HG02623 (cell line): ENCODE data around the gene DGKG.

Experiments
- ATAC-seq: cut with Tn5 transposase; IDR thresholded peaks from one replicate; pipeline ENCODE4 v1.9.1; 2021; ENCODE audit warnings: moderate library complexity; ENCODE audit not compliant: unreplicated experiment

DGKG gene

GRCh38 chr3:186320862-186321568, 41.0 kb downstream of the DGKG start:
- ATAC-seq: no peak

GRCh38 chr3:186319945-186320344, 42.1 kb downstream of the DGKG start:
- ATAC-seq: no peak

- ATAC-seq: no peak
These were observed 43.9 kb downstream of the DGKG start for GRCh38 chr3:186318135-186318534.

DNA sequence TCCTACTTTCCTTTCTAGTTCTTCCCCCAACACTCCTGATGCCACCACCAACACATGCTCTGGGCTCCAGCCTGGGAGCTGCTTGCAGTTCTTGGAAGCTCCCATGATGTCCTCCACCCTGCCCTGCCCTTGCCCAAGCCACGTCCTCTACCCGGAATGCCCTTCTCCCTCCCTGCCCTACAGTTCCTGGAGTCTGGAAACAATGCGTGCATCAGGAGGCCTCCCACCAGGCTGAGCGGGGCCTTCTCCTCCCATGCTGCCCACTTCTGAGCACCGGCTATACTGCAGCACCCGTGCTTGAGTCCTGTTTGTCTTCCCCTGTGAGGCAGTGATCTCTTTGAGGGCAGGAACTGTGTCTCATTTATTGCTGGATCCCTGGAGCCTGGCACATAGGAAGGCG, 44.6 kb downstream of the DGKG start:
- ATAC-seq: no peak

DNA sequence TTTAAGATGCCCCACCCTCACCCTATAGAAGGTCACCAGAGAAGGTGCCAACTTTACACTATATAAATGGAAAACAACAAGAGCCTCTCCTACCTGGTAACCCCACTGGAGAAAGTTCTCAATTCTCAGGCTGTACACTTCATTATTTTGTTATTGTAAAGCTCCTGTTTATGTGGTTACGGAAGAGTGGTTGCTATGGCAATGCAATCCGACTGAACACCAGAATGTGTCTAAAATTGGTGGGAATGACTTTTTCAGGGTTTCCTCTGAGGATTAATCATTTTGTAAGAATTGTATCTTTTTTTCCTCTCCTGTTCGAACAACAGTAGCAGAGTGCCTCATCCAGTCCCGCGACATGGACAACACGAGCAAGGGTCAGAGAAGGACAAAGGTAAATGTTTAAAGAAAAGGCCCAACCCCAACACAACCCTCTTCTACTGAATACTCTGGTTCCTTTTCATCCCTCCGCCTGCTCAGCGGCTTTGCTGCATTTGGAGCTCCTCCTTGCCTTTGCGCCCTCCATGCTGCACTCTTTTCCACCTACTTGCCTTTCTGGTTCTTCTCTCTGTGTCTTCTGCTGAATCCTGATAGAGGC, 45.3 kb downstream of the DGKG start:
- ATAC-seq: no peak

DNA sequence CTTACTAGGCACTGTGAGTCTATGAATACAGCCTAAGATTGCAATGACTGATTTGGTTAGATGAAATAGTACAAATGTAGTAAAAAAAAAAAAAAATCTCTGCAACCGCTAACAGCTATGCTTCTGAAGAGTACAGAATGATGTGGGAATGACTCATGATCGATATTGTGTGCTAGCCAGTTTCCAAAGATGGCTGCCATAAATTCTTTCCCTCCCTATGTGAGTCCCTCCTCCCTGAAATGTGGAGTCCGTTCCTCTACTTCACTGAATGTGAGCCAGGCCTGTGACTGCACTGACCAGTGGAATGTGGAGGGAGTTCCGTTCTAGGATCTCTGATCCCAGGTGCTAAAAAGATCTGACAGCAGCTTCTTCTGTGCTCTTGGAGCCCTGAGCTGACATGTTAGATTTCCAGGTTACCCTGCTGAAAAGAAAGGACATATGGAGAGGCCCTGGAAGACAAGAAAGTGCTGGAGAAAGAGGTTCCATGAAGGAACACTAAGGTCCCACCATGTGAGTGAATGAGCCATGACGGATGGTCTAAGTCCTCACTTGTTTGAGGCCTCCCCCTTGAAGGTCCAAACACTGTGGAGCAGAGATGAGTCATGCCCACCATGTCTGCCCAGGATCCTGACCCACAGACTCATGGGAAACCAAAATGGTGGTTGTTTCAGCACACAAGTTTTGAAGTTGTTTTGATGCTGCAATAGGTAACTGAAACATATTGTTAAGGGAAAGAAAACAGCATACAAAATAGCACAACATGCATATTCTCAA, 46.3 kb downstream of the DGKG start:
- no peak for ATAC-seq

- ATAC-seq: no peak
These were observed 47.1 kb downstream of the DGKG start for GRCh38 chr3:186314896-186315295.

GRCh38 chr3:186311441-186311840, 50.6 kb downstream of the DGKG start:
- no peak for ATAC-seq

GRCh38 chr3:186308549-186308948, 53.5 kb downstream of the DGKG start:
- no peak for ATAC-seq

GRCh38 chr3:186307594-186308221, 54.3 kb downstream of the DGKG start:
- no peak for ATAC-seq

- ATAC-seq: no peak
These were observed 56.7 kb downstream of the DGKG start for GRCh38 chr3:186305286-186305685.

DNA sequence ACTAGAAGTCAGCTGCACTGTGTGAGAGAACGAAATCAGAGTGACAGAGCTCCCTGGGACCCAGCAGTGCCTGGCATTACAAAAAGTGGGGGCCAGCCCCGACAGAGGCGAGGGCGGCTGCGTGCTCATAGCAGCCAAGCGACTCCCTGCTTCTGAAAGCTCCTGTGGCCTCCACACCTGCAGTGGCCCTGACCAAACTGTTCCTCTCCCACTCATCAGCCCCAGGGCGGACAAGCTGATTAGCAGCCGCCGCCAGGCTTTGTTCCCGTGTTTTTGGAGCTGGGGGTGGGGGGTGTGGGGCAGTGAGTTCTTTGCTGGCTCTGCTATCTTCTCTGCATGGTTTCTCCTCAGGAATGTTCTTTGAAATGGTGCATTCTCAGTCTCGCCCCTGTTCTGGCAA, 58.1 kb downstream of the DGKG start:
- ATAC-seq: no peak

DNA sequence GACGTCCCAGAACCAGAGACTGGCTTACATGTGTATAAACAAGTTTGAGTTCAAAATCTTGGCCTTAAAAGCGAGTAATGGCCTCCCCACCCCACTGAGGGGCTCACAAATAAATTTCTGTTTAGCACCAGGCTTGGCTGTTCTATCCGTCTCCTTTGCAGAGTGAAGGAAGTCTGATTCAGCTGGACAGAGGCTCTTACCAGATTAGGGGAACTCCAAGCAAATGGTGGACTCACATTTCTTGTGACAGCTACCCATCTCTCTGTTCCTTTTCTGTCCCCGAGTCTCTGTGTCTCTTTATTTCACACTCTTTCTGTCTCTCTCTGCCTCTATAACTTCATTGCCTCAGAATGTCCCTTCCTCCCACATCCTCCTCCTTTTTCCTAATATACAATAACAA, 62.7 kb downstream of the DGKG start:
- ATAC-seq: no peak

DNA sequence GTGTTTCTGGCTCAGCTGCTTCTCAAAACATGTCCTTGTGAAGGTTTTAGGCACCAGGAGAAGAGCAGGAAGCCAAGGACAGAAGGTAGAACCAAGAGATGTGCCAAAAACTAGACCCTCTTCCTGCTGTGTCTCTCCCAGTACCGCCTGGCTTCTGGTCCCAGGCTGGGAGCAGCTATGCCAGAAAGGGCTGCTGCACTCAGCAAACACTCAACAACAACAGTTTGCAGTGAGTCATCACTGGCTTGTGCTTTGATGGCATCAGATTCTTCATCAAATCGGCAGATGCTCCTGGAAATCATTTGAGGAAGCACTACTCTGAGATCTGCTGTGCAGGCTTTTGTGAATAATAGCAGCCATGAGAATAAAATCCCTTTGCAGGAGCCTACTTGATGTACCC, 63.2 kb downstream of the DGKG start:
- no peak for ATAC-seq

- no peak for ATAC-seq
These were observed 71.2 kb downstream of the DGKG start for GRCh38 chr3:186290796-186291195.

GRCh38 chr3:186287711-186288110, 74.3 kb downstream of the DGKG start:
- ATAC-seq: no peak

GRCh38 chr3:186286114-186286513, 75.9 kb downstream of the DGKG start:
- no peak for ATAC-seq

- ATAC-seq: no peak
These were observed 77.4 kb downstream of the DGKG start for GRCh38 chr3:186284661-186285060.

- no peak for ATAC-seq
These were observed 77.7 kb downstream of the DGKG start for GRCh38 chr3:186284349-186284652.

DNA sequence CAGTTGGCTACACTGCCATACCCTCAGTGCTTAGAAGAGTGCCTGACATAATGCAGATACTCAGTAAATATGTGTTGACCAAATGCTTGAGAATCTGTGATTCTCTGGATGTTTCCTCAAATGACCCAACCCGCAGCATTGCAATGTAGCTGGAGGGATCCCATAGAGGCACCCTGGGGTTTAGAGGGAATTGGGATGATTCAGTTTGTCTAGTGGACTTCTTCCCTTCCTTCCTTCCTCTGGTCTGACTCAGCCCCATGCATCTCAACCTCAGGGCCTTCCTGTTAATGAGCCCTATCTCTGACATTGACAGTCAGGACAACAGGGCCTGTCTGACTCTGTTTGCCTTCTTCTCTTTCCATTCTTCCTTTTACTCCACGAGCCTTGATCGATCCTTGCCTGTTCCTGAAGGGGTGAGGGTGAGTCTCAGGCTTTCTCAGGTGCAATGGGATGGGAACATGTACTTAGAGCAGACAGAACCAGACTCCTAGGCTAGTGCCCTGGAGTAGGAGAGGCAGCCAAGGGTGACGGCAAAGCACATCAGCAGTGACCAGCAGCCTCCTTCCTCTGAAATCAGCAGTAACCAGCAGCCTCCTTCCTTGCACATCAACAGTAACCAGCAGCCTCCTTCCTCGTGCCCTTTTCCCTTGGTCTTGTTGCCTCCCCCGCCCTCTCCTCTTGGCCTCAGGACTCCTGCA, 78.2 kb downstream of the DGKG start:
- no peak for ATAC-seq

- no peak for ATAC-seq
These were observed 78.9 kb downstream of the DGKG start for GRCh38 chr3:186283096-186283495.
